GM12801 (cell line): ENCODE data around the gene MRPL30.

Experiments
- TF ChIP-seq, protein P1 (sequence below): IDR thresholded peaks from one replicate; pipeline ENCODE4 v1.5.1; 2011; ENCODE audit warnings: control low read depth; ENCODE audit not compliant: insufficient read length; ENCODE audit errors: extremely low read depth

The MRPL30 gene

GRCh38 chr2:99152199-99152895, 28.6 kb upstream of the MRPL30 start:
- TF ChIP-seq, protein P1, sequence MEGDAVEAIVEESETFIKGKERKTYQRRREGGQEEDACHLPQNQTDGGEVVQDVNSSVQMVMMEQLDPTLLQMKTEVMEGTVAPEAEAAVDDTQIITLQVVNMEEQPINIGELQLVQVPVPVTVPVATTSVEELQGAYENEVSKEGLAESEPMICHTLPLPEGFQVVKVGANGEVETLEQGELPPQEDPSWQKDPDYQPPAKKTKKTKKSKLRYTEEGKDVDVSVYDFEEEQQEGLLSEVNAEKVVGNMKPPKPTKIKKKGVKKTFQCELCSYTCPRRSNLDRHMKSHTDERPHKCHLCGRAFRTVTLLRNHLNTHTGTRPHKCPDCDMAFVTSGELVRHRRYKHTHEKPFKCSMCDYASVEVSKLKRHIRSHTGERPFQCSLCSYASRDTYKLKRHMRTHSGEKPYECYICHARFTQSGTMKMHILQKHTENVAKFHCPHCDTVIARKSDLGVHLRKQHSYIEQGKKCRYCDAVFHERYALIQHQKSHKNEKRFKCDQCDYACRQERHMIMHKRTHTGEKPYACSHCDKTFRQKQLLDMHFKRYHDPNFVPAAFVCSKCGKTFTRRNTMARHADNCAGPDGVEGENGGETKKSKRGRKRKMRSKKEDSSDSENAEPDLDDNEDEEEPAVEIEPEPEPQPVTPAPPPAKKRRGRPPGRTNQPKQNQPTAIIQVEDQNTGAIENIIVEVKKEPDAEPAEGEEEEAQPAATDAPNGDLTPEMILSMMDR, result no peak

GRCh38 chr2:99153921-99154604, 26.9 kb upstream of the MRPL30 start:
- TF ChIP-seq, protein P1, result no peak

DNA sequence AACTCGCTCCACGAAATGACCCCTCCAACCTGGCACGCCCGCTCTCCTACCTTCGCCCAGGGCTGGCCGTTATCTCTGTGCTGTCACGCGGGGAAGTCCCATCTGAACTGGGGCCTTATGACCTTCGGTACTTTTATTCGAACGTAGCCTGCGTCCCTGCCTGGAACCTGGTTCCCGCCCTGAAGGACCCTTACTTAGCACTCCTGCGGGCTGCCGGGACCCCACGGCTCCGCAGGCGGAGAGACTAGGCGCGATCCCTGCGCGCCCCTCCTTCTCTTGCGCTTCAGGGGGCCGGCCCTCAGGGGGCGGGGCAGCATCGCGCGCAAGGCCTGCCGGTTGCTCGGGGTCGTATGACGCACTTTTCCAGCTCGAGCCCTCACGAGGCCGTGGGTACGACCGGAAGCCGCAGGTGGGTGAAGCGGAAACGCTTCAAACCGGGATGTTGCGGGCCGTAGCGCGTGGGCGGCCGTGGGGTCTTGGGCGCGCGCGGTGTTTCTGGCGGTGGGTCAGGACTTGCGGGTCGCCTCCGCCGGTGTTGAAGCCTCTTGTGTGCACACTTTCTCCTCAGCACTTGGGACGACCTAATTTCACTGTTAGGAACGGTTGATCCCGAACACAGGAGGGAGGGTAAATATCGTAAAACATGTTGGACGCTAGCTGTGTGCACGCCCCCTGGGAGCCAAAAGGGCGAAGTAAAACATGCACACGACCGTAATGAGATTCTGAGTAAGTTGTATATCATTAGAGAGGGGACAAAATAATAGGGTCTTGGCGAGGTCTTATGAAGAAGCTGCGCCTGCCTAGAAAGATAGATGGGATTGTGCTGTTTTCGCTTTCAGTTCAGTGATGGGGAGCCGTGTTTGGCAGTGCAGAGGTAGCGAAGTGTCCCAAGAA, 26.1 kb upstream of the MRPL30 start, which contains the start of the genes LIPT1 and TSGA10:
LIPT1 (plus strand) TSS at position 325 of the 894 bp plus-strand sequence. CDS start 6,991 bp downstream, outside the sequence.
TSGA10 (minus strand) TSS at position 300 of the 894 bp plus-strand sequence. CDS start 45,503 bp downstream, outside the sequence.
- TF ChIP-seq, protein P1, result no peak

DNA sequence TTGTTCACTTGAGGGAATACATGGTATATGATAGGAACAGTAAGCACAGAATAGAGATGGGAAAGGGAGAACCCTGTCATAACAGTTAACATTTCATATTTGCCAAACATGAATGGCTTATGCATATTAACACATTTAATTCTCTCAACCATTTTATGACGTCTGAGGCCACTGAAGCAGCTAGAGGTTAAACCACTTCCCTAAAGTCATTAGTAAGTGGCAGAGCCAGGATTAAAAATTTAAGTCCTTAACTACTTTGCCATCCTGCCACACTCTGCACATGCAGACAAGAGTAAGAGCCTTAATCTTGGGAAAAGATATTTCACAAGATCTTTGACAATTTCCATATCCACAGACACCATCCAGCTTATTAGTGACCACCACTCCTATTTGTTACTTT, 24.1 kb upstream of the MRPL30 start:
- TF ChIP-seq, protein P1, result no peak

DNA sequence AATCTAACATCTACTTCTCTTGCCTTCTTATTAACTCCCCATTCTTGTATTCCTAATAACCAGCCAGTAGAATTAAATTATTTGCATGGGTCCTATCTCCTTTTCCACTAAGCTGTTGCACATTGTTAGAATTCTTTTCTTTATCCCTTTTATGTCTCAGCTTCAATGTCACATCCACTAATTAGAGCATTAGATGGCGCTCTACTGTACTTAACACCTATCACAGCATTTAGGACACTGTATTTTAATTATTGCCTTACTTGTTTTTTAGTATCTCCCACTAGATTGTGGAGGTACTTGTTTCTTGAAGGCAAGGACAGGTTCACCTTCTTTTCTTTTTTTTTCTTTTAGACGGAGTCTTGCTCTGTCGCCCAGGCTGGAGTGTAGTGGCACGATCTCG, 22.4 kb upstream of the MRPL30 start:
- TF ChIP-seq, protein P1, result no peak

DNA sequence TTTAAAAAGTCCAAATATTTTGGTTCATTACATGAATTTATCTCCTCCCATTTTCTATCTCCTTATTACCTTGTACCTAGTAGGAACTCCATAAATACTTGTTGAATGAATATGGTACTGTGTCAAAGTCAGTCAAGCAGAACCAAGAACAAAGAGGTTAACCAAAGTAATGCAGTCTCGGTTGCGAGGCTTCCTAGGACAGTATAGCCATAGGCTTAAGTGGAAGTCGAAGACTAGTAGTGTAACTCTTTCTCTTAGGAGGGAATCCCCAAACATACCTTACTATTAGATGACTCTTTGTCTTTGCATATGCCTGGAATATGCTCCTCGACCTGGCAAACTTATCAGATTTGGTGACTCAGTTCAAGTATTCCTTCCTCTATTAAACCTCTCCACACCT, 21.4 kb upstream of the MRPL30 start:
- TF ChIP-seq, protein P1, result no peak

DNA sequence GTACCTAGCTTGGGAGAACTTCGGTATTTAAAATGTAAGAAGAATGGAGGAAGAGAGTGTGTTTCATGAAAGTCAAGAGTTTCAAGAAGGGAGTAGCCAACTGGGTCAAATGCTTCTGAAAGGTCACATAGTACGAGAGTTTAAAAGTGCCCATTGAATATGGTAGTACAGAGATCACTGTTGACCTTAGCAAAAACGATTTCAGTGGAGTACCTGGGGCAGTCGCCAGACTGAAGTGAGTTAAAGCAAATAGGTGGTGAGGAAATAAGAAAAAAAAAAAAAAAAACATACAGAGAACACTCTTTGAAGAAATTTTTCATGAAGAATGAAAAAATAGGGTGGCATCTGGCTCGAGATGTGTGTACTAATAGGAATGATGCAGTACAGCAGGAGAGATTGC, 14.8 kb upstream of the MRPL30 start:
- TF ChIP-seq, protein P1, result no peak
